ENCODE data around the gene GPX4. TPM values are rescaled to one million over a fixed set of nuclear protein-coding genes. Genes with fewer than 3 reads are reported as not detected.
A peak's percentile ranks its signal among the peaks of the same experiment; 100 is the strongest.

GPX4 gene
- total and polyA plus RNA-seq, 2 of the 13 experiments (the other 11 are each of a cell fraction or from before 2014, with no cell fraction given) = 535 to 613 TPM

DNA sequence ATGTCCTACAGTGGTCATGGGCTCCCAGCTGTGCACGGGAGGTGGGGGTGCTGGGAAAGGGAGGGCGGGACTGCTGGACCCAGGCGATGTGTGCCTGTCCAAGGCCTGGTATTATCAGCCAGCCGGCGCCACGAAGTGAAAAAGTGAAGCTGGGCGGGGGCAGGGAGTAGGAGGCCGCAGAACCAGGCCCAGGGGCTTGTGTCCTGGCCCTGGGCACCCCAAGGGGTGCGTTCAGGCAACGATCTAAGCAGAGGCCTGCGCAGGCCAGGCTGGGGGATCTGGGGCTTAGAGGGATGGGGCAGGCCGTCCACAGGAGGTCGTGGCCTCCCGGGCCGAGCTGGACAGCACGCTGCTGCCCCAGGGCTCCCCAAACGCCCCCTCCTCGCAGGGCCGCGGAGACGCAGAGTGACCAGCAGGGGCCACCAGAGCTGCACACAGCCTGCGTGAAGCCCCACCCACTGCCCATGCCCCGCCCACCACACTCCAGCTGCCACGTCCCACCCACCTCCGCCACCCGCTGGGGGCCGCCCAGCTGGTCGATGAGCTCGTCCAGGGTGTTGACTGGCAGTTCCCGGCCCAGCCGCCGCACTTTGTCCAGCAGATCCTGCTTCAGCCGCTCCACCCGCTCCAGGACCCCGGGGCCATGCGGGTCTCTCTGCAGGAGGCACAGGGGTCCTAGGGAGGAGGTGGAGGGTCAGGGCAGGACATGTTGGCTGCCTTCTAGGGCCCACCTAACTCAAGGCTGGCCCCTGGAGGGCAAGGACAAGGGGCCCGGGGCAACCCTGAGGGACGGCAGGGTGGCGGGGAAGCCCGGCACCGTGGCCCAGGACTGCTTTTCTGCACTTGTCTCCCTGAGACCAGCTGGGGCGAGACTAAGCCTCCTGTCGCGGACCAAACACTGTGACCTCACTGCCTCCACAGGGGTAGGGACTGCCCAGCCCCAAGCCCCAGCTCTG lies 9.5 kb downstream of the GPX4 start (continued):
- TF ChIP-seq SRF (IDR thresholded peaks at IDR 0.05; ENCODE audit: low read depth, low read length) = no peak
- no peak for TF ChIP-seq ZNF30 (CRISPR knock-in tag; IDR thresholded peaks at IDR 0.05)
- TF ChIP-seq, protein P1, sequence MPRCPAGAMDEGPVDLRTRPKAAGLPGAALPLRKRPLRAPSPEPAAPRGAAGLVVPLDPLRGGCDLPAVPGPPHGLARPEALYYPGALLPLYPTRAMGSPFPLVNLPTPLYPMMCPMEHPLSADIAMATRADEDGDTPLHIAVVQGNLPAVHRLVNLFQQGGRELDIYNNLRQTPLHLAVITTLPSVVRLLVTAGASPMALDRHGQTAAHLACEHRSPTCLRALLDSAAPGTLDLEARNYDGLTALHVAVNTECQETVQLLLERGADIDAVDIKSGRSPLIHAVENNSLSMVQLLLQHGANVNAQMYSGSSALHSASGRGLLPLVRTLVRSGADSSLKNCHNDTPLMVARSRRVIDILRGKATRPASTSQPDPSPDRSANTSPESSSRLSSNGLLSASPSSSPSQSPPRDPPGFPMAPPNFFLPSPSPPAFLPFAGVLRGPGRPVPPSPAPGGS (CRISPR knock-in tag; IDR thresholded peaks at IDR 0.05) = 0 out of 2 replicates have a peak, but pooled peaks have one; percentile 43
- TF ChIP-seq TCF7 (IDR thresholded peaks at IDR 0.05; ENCODE audit: low read depth) = no peak
- TF ChIP-seq ZNF24 (IDR thresholded peaks at IDR 0.05) = no peak
- TF ChIP-seq ZNF468 (CRISPR knock-in tag; IDR thresholded peaks at IDR 0.05) = no peak
- TF ChIP-seq, protein P2, sequence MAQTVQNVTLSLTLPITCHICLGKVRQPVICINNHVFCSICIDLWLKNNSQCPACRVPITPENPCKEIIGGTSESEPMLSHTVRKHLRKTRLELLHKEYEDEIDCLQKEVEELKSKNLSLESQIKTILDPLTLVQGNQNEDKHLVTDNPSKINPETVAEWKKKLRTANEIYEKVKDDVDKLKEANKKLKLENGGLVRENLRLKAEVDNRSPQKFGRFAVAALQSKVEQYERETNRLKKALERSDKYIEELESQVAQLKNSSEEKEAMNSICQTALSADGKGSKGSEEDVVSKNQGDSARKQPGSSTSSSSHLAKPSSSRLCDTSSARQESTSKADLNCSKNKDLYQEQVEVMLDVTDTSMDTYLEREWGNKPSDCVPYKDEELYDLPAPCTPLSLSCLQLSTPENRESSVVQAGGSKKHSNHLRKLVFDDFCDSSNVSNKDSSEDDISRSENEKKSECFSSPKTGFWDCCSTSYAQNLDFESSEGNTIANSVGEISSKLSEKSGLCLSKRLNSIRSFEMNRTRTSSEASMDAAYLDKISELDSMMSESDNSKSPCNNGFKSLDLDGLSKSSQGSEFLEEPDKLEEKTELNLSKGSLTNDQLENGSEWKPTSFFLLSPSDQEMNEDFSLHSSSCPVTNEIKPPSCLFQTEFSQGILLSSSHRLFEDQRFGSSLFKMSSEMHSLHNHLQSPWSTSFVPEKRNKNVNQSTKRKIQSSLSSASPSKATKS (CRISPR knock-in tag; IDR thresholded peaks at IDR 0.05) = no peak
- TF ChIP-seq ZBTB42 (CRISPR knock-in tag; IDR thresholded peaks at IDR 0.05) = peak; percentile 64; the same call in 1 of the 2 replicates
- no peak for TF ChIP-seq FLYWCH1 (CRISPR knock-in tag; IDR thresholded peaks at IDR 0.05)
- no peak for TF ChIP-seq TRIM24 (CRISPR knock-in tag; IDR thresholded peaks at IDR 0.05)
- TF ChIP-seq ZNF382 (CRISPR knock-in tag; IDR thresholded peaks at IDR 0.05; ENCODE audit: borderline replicate concordance) = no peak
- no peak for TF ChIP-seq GLI4 (CRISPR knock-in tag; IDR thresholded peaks at IDR 0.05; ENCODE audit: borderline replicate concordance)
- peak; percentile 62; the same call in 1 of the 2 replicates for TF ChIP-seq CBX5 (CRISPR knock-in tag; IDR thresholded peaks at IDR 0.05; ENCODE audit: borderline replicate concordance)
- TF ChIP-seq SSRP1 (CRISPR knock-in tag; IDR thresholded peaks at IDR 0.05) = no peak
- no peak for TF ChIP-seq ZC3H4 (CRISPR knock-in tag; IDR thresholded peaks at IDR 0.05; ENCODE audit: borderline replicate concordance)
- TF ChIP-seq KDM1A (CRISPR knock-in tag; IDR thresholded peaks at IDR 0.05) = no peak
- TF ChIP-seq CHD4 (IDR thresholded peaks at IDR 0.05; ENCODE audit: borderline replicate concordance, low read length) = peak; percentile 42; the same call in 1 of the 2 replicates
- no peak for TF ChIP-seq SIN3B (IDR thresholded peaks at IDR 0.05; ENCODE audit: low read length)
- TF ChIP-seq CHCHD3 (CRISPR knock-in tag; IDR thresholded peaks at IDR 0.05) = no peak
- no peak; the same call in 1 of the 2 replicates for TF ChIP-seq ZNF292 (CRISPR knock-in tag; IDR thresholded peaks at IDR 0.05; ENCODE audit: borderline replicate concordance, low read depth)
- TF ChIP-seq ZNF44 (CRISPR knock-in tag; IDR thresholded peaks at IDR 0.05) = no peak
- TF ChIP-seq ZFY (CRISPR knock-in tag; IDR thresholded peaks at IDR 0.05) = peak; percentile 49
- TF ChIP-seq USF2 (IDR thresholded peaks at IDR 0.05; ENCODE audit: low read depth, low read length) = no peak
- TF ChIP-seq USF2 (CRISPR knock-in tag; IDR thresholded peaks at IDR 0.05; ENCODE audit: borderline replicate concordance) = no peak
- TF ChIP-seq CREM (IDR thresholded peaks at IDR 0.05) = no peak
- TF ChIP-seq CREM (CRISPR knock-in tag; IDR thresholded peaks at IDR 0.05) = no peak
- TF ChIP-seq PHF20 (CRISPR knock-in tag; IDR thresholded peaks at IDR 0.05) = peak; percentile 47; the same call in 1 of the 2 replicates
